ENCODE results near the gene SIAH2. TPM values are rescaled to one million over a fixed set of nuclear protein-coding genes. Genes with fewer than 3 reads are reported as not detected.

SIAH2 gene
- total and polyA plus RNA-seq, 2 of the 8 experiments (the other 6 are each of a cell fraction or from before 2014, with no cell fraction given), result 23.9 to 34.2 TPM

- no peaks in the 10 kb centered on the region for H3K79me1 ChIP-seq (ENCODE audit: low read depth, low read length)
- H3K4me3 ChIP-seq (ENCODE audit: extremely low read depth in 1 of 4, insufficient read depth in 2 of 4, low read depth in 3 of 4, low read length in 4 of 4), result no peak overlapping the region
- no peak overlapping the region for H2BK12ac ChIP-seq (ENCODE audit: low read depth, low read length)
- no peak overlapping the region for H3K18ac ChIP-seq (ENCODE audit: extremely low read depth, low read length)
- no peak overlapping the region for H4K8ac ChIP-seq (ENCODE audit: extremely low read depth, insufficient read depth, low read length)
- ChIA-PET CTCF (ENCODE audit: partially characterized antibody) (interaction anchor here (1.1 to 8.2 kb wide), 8 partner anchors 9 to 91 kb away, joined by 3 to 71 read pairs (median 4); partner anchors contain the start of gene SIAH2), POLR2A (ENCODE audit: partially characterized antibody) (interaction anchor here (2.9 kb wide), 1 partner anchor 11 kb away, joined by 13 read pairs; the partner anchor contains the start of gene SIAH2)
- no peak overlapping the region for H3K56ac ChIP-seq (replicated peaks; ENCODE audit: insufficient read length, low read depth, low read length)
- H4K5ac ChIP-seq (ENCODE audit: insufficient read length, low read depth, low read length), result no peak overlapping the region
- DNase-seq (ENCODE audit: low read depth in 1 of 2, low spot score in 2 of 2) (no peak), FAIRE-seq (no peak)
- H3K23me2 ChIP-seq (ENCODE audit: low read depth, low read length), result no peaks in the 10 kb centered on the region
- no peak overlapping the region for H2BK20ac ChIP-seq (ENCODE audit: low read length)
- H3K14ac ChIP-seq (ENCODE audit: insufficient read length), result no peak overlapping the region
- H4K20me1 ChIP-seq (replicated peaks in 1 of 2; ENCODE audit: control insufficient read depth in 1 of 2, insufficient read depth in 2 of 2, low read length in 2 of 2), result no peaks in the 10 kb centered on the region
- H3K4ac ChIP-seq (replicated peaks; ENCODE audit: insufficient read length, low read depth, low read length), result no peak overlapping the region
- no peak overlapping the region for H2BK15ac ChIP-seq (ENCODE audit: low read length)
- no peaks in the 10 kb centered on the region for H3K79me2 ChIP-seq (ENCODE audit: control insufficient read depth in 1 of 2, insufficient read depth in 2 of 2, low read length in 2 of 2)
- WGBS, 2 experiments (ENCODE audit: extremely low coverage in 1 of 2, insufficient coverage in 1 of 2, insufficient read length in 1 of 2, insufficient replicate concordance in 2 of 2, low coverage in 1 of 2, low lambda C conversion rate in 2 of 2, missing lambda C conversion rate in 1 of 2), result 96% methylated on average over 14 of the region's 14 CpGs; no CpG with 5 or more reads in 1 of the 2 experiments
- no peaks in the 10 kb centered on the region for H3K36me3 ChIP-seq (ENCODE audit: control insufficient read depth in 2 of 4, insufficient read depth in 4 of 4, low read length in 3 of 4)
- H2AFZ ChIP-seq (ENCODE audit: low read length), result no peak overlapping the region
- H3K9ac ChIP-seq (replicated peaks in 1 of 4; ENCODE audit: extremely low read depth in 1 of 4, low read depth in 3 of 4, low read length in 3 of 4), result no peak overlapping the region
- no peak overlapping the region for H3K27ac ChIP-seq (ENCODE audit: low read depth, low read length)
- H3K4me2 ChIP-seq (ENCODE audit: insufficient read depth in 1 of 2, low read depth in 2 of 2, low read length in 2 of 2), result no peak overlapping the region
- H3K27me3 ChIP-seq (replicated peaks in 1 of 4; ENCODE audit: control insufficient read depth in 3 of 4, extremely low read depth in 1 of 4, insufficient read depth in 3 of 4, low read length in 3 of 4), result no peaks in the 10 kb centered on the region
- no peak for TF ChIP-seq EGR1 (IDR thresholded peaks at IDR 0.05; ENCODE audit: borderline replicate concordance, low read depth, low read length)
- no peak for TF ChIP-seq SIRT6 (IDR thresholded peaks at IDR 0.05; ENCODE audit: low read length)
- no peak for TF ChIP-seq HDAC2 (IDR thresholded peaks at IDR 0.05; ENCODE audit: borderline replicate concordance in 1 of 2, low read depth in 2 of 2, low read length in 2 of 2)
- TF ChIP-seq HDAC6 (IDR thresholded peaks at IDR 0.05; ENCODE audit: low read depth, low read length), result no peak
- no peak for TF ChIP-seq SP2 (IDR thresholded peaks at IDR 0.05; ENCODE audit: low read length)
- no peak for TF ChIP-seq ASH2L (IDR thresholded peaks at IDR 0.05; ENCODE audit: low read length)
- TF ChIP-seq POLR2AphosphoS5 (IDR thresholded peaks at IDR 0.05; ENCODE audit: low read depth, low read length), result no peak
- TF ChIP-seq GTF2F1 (IDR thresholded peaks at IDR 0.05; ENCODE audit: borderline replicate concordance, low read depth, low read length), result no peak
- TF ChIP-seq SAP30 (IDR thresholded peaks at IDR 0.05; ENCODE audit: insufficient read depth, insufficient replicate concordance, low read length), result no peak
- no peak for TF ChIP-seq KDM5A (IDR thresholded peaks at IDR 0.05; ENCODE audit: low read length)
- TF ChIP-seq, protein P1, sequence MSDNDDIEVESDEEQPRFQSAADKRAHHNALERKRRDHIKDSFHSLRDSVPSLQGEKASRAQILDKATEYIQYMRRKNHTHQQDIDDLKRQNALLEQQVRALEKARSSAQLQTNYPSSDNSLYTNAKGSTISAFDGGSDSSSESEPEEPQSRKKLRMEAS (IDR thresholded peaks at IDR 0.05), result no peak
- H2AK5ac ChIP-seq (ENCODE audit: low read depth, low read length), result no peak overlapping the region; the same call in 1 of the 2 replicates
- H3K4me1 ChIP-seq (replicated peaks in 1 of 4; ENCODE audit: control insufficient read depth in 3 of 4, insufficient read depth in 4 of 4, low read length in 3 of 4), result no peaks in the 10 kb centered on the region
- no peak overlapping the region for H2BK5ac ChIP-seq (ENCODE audit: low read depth, low read length)
- H4K91ac ChIP-seq (replicated peaks; ENCODE audit: insufficient read length, low read length), result no peak overlapping the region
- H3K23ac ChIP-seq (ENCODE audit: insufficient read length), result no peak overlapping the region
- peaks cover 3% of the 10 kb centered on the region in 2 experiments; a peak in 2 of 4 replicates for H3K9me3 ChIP-seq (ENCODE audit: insufficient read depth in 2 of 2, low read depth in 1 of 2, low read length in 1 of 2)
- no peak overlapping the region for H2BK120ac ChIP-seq (replicated peaks; ENCODE audit: low read depth, low read length)
Measured at GRCh38 chr3:150773616-150774192, 10.7 kb upstream of the SIAH2 start.
